ENCODE results near the gene BST1. TPM values are rescaled to one million over a fixed set of nuclear protein-coding genes. Genes with fewer than 3 reads are reported as not detected.

BST1 gene
- total RNA-seq, 3 donors from 2014 or later (not counting 1 experiment from before 2014, with no cell fraction given) = 1.8 to 6.4 (median 2.2) TPM

GRCh38 chr4:15755321-15756155, 52.7 kb downstream of the BST1 start:
- DNase-seq (peak in 1 of 2 donors; percentile 42), ATAC-seq (peak in 1 of 3 donors; percentile 14)
- Histone ChIP-seq H3K27me3 (ENCODE audit: control insufficient read depth, insufficient read depth, low read length) (no peaks in the 10 kb centered on the region), H3K27ac (ENCODE audit: low read length) (peak overlapping the region; percentile 40), H3K36me3 (ENCODE audit: control insufficient read depth, insufficient read depth, low read length) (no peaks in the 10 kb centered on the region), H3K4me1 (ENCODE audit: control insufficient read depth, insufficient read depth, low read length) (peaks cover 36% of the 10 kb centered on the region), H3K9me3 (ENCODE audit: control insufficient read depth, insufficient read depth, low read length) (no peaks in the 10 kb centered on the region), H3K4me3 (ENCODE audit: low read length) (peak overlapping the region; percentile 11)
- 88% methylated on average over 3 of the region's 4 CpGs for WGBS (ENCODE audit: insufficient coverage)
- no peak for TF ChIP-seq CTCF (IDR thresholded peaks at IDR 0.05)
- Mint-ChIP-seq H3K27me3 (ENCODE audit: low read depth in 2 of 2) (peaks cover 0 to 4% of the 10 kb centered on the region in 2 donors), H3K36me3 (no peaks in the 10 kb centered on the region), H3K9me3 (peaks cover 0 to 2% of the 10 kb centered on the region in 2 donors), H3K4me1 (peaks cover 48 to 49% of the 10 kb centered on the region in 2 donors), H3K4me3 (peak overlapping the region; percentile 90), H3K27ac (peak overlapping the region; percentile 79 to 88)
- intact Hi-C loops (cut with micrococcal nuclease) = loop anchor here (1.0 to 10.0 kb wide), 6 partner anchors 11 to 1822 kb away; partner anchors contain the start of genes CPEB2 and LAP3

GRCh38 chr4:15756361-15756861, 53.5 kb downstream of the BST1 start:
- ATAC-seq (peak; percentile 85 to 95 (median 91)), DNase-seq (peak; percentile 68 to 91)
- peak; percentile 65 for TF ChIP-seq CTCF (IDR thresholded peaks at IDR 0.05)
- no peaks in the 10 kb centered on the region for H3K36me3 ChIP-seq (ENCODE audit: control insufficient read depth, insufficient read depth, low read length)
- H3K4me1 ChIP-seq (ENCODE audit: control insufficient read depth, insufficient read depth, low read length) = peaks cover 36% of the 10 kb centered on the region
- H3K4me3 ChIP-seq (ENCODE audit: low read length) = peak overlapping the region; percentile 11
- H3K9me3 ChIP-seq (ENCODE audit: control insufficient read depth, insufficient read depth, low read length) = no peaks in the 10 kb centered on the region
- Mint-ChIP-seq H3K36me3 (no peaks in the 10 kb centered on the region), H3K27me3 (ENCODE audit: low read depth in 2 of 2) (peaks cover 0 to 4% of the 10 kb centered on the region in 2 donors), H3K4me3 (peak overlapping the region; percentile 90), H3K27ac (peak overlapping the region; percentile 79 to 88), H3K9me3 (no peaks in the 10 kb centered on the region), H3K4me1 (peaks cover 48 to 49% of the 10 kb centered on the region in 2 donors)
- H3K27me3 ChIP-seq (ENCODE audit: control insufficient read depth, insufficient read depth, low read length) = no peaks in the 10 kb centered on the region
- H3K27ac ChIP-seq (ENCODE audit: low read length) = peak overlapping the region; percentile 40
- intact Hi-C loops (cut with micrococcal nuclease) = loop anchor here (1.0 to 10.0 kb wide), 6 partner anchors 10 to 1821 kb away; partner anchors contain the start of genes CPEB2 and LAP3
- 0% methylated on average over 6 of the region's 6 CpGs for WGBS (ENCODE audit: insufficient coverage)

- peak in 1 of 2 donors; percentile 17 for DNase-seq
- no peaks in the 10 kb centered on the region for H3K9me3 Mint-ChIP-seq
- WGBS (ENCODE audit: insufficient coverage) = 40% methylated on average over 4 of the region's 4 CpGs
- peaks cover 48 to 49% of the 10 kb centered on the region in 2 donors for H3K4me1 Mint-ChIP-seq
- Histone ChIP-seq H3K4me3 (ENCODE audit: low read length) (no peak overlapping the region), H3K27ac (ENCODE audit: low read length) (peak overlapping the region; percentile 23), H3K27me3 (ENCODE audit: control insufficient read depth, insufficient read depth, low read length) (no peaks in the 10 kb centered on the region), H3K36me3 (ENCODE audit: control insufficient read depth, insufficient read depth, low read length) (no peaks in the 10 kb centered on the region), H3K9me3 (ENCODE audit: control insufficient read depth, insufficient read depth, low read length) (no peaks in the 10 kb centered on the region), H3K4me1 (ENCODE audit: control insufficient read depth, insufficient read depth, low read length) (peaks cover 41% of the 10 kb centered on the region)
- no peaks in the 10 kb centered on the region for H3K36me3 Mint-ChIP-seq
- ATAC-seq = no peak
- TF ChIP-seq CTCF (IDR thresholded peaks at IDR 0.05) = no peak
- H3K27me3 Mint-ChIP-seq (ENCODE audit: low read depth in 2 of 2) = peaks cover 0 to 4% of the 10 kb centered on the region in 2 donors
- peak overlapping the region; percentile 79 to 88 for H3K27ac Mint-ChIP-seq
- intact Hi-C loops (cut with micrococcal nuclease) = loop anchor here (5.0 to 10.0 kb wide), 2 partner anchors 752 to 1820 kb away; partner anchors contain the start of genes CPEB2 and LAP3
- peak overlapping the region; percentile 90 for H3K4me3 Mint-ChIP-seq
These were observed 54.2 kb downstream of the BST1 start for GRCh38 chr4:15757054-15757453.
